ENCODE results near the gene JAZF1. TPM values are rescaled to one million over a fixed set of nuclear protein-coding genes. Genes with fewer than 3 reads are reported as not detected.

JAZF1 gene
- total and polyA plus RNA-seq, 2 donors (not counting 1 experiment from before 2014, with no cell fraction given) = 14.0 to 38.6 TPM

DNA sequence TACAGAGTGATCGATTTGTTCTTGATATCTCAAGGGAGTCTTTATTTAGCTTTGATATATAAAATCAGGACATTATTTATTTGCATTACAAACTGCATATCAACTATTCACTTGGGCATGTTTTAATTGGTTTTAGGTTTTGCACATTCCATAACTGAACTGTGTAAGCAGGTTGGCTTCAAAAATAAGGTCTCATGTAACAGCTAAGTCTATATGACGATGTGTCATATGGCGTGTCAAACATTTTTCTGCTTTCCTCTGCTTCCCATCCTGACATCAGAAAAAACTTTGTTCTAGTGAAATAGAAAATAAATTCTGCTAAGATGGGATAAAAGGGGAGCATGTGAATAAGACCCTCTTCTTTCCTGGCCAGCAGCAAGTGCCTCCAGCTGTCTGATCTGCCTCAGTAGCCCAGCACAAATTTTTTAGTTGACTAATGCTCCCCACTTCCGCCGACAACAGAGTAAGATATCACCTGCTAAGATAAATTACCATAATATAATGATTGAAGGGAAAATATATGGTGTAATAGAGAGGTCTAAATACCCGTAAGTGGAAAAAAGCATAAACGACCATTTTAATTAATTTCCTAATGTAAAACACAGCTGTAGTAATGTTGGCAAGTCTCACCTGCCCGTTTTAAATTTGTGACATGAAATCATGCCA lies 260.2 kb downstream of the JAZF1 start:
- peaks cover 63% of the 10 kb centered on the region for H4K20me1 ChIP-seq (ENCODE audit: control insufficient read depth, insufficient read depth, low read length, poor library complexity, severe bottlenecking)
- no peaks in the 10 kb centered on the region for H3K9me3 ChIP-seq (ENCODE audit: control extremely low read depth in 1 of 3, control insufficient read depth in 2 of 3, insufficient read depth in 1 of 3, low read length in 2 of 3)
- Mint-ChIP-seq H3K9me3 (ENCODE audit: insufficient read depth) (no peaks in the 10 kb centered on the region), H3K4me3 (no peak overlapping the region), H3K4me1 (peaks cover 59% of the 10 kb centered on the region), H3K27ac (no peak overlapping the region), H3K27me3 (no peaks in the 10 kb centered on the region)
- no peak overlapping the region for H2AFZ ChIP-seq (ENCODE audit: insufficient read depth, low read depth, low read length, poor library complexity, severe bottlenecking)
- ChIA-PET CTCF (interaction anchor here (0.6 to 7.0 kb wide), 34 partner anchors 8 to 1238 kb away, joined by 3 to 51 read pairs (median 4); partner anchors contain the start of gene HIBADH), POLR2A (no interaction called here)
- no peaks in the 10 kb centered on the region for H3K27me3 ChIP-seq (replicated peaks in 1 of 4; ENCODE audit: control extremely low read depth in 1 of 4, control insufficient read depth in 3 of 4, insufficient read depth in 4 of 4, low read length in 3 of 4)
- no peak for TF ChIP-seq EZH2 (IDR thresholded peaks at IDR 0.05; ENCODE audit: borderline replicate concordance, insufficient read depth, low read depth, low read length, poor library complexity, severe bottlenecking)
- TF ChIP-seq, protein P1, sequence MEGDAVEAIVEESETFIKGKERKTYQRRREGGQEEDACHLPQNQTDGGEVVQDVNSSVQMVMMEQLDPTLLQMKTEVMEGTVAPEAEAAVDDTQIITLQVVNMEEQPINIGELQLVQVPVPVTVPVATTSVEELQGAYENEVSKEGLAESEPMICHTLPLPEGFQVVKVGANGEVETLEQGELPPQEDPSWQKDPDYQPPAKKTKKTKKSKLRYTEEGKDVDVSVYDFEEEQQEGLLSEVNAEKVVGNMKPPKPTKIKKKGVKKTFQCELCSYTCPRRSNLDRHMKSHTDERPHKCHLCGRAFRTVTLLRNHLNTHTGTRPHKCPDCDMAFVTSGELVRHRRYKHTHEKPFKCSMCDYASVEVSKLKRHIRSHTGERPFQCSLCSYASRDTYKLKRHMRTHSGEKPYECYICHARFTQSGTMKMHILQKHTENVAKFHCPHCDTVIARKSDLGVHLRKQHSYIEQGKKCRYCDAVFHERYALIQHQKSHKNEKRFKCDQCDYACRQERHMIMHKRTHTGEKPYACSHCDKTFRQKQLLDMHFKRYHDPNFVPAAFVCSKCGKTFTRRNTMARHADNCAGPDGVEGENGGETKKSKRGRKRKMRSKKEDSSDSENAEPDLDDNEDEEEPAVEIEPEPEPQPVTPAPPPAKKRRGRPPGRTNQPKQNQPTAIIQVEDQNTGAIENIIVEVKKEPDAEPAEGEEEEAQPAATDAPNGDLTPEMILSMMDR (IDR thresholded peaks at IDR 0.05) = no peak
- H3K36me3 ChIP-seq (replicated peaks in 1 of 2; ENCODE audit: control extremely low read depth in 1 of 2, control insufficient read depth in 1 of 2, extremely low read depth in 1 of 2, insufficient read depth in 2 of 2, low read length in 1 of 2) = no peaks in the 10 kb centered on the region
- H3K4me1 ChIP-seq (ENCODE audit: control insufficient read depth in 2 of 2, insufficient read depth in 2 of 2, low read length in 2 of 2) = peaks cover 28 to 30% of the 10 kb centered on the region in 2 donors
- H3K27ac ChIP-seq (ENCODE audit: low read length in 2 of 2) = no peak overlapping the region
- H3K79me2 ChIP-seq (ENCODE audit: control insufficient read depth, insufficient read depth, low read length) = peaks cover 53% of the 10 kb centered on the region
- WGBS (ENCODE audit: insufficient coverage) = no CpG with 5 or more reads among the region's 8 CpGs
- H3K9ac ChIP-seq (ENCODE audit: low read length) = no peak overlapping the region
- DNase-seq (no peak), ATAC-seq (ENCODE audit: low read depth) (no peak)
- intact Hi-C loops (cut with micrococcal nuclease) = loop anchor here (2.0 to 10.0 kb wide), 5 partner anchors 68 to 770 kb away; partner anchors contain the start of gene HIBADH
- no peak overlapping the region for H3K4me3 ChIP-seq (ENCODE audit: control extremely low read depth in 1 of 5, extremely low read depth in 1 of 5, insufficient read depth in 1 of 5, low read depth in 2 of 5, low read length in 4 of 5)
- no peak overlapping the region for H3K4me2 ChIP-seq (replicated peaks; ENCODE audit: low read depth, low read length, poor library complexity, severe bottlenecking)

- peaks cover 65% of the 10 kb centered on the region for H3K79me2 ChIP-seq (ENCODE audit: control insufficient read depth, insufficient read depth, low read length)
- no peaks in the 10 kb centered on the region for H3K36me3 ChIP-seq (replicated peaks in 1 of 2; ENCODE audit: control extremely low read depth in 1 of 2, control insufficient read depth in 1 of 2, extremely low read depth in 1 of 2, insufficient read depth in 2 of 2, low read length in 1 of 2)
- ChIA-PET CTCF (interaction anchor here (1.0 to 7.0 kb wide), 6 partner anchors 10 to 723 kb away, joined by 3 to 51 read pairs (median 5); no protein-coding TSS in a partner anchor), POLR2A (no interaction called here)
- no peak overlapping the region for H3K27ac ChIP-seq (ENCODE audit: low read length in 2 of 2)
- intact Hi-C loops (cut with micrococcal nuclease) = no loop called here
- peaks cover 70% of the 10 kb centered on the region for H4K20me1 ChIP-seq (ENCODE audit: control insufficient read depth, insufficient read depth, low read length, poor library complexity, severe bottlenecking)
- H3K9ac ChIP-seq (ENCODE audit: low read length) = no peak overlapping the region
- H3K4me1 ChIP-seq (ENCODE audit: control insufficient read depth in 2 of 2, insufficient read depth in 2 of 2, low read length in 2 of 2) = peaks cover 24% of the 10 kb centered on the region in 2 donors
- no peak overlapping the region for H3K27ac Mint-ChIP-seq
- DNase-seq (no peak), ATAC-seq (ENCODE audit: low read depth) (no peak)
- peaks cover 42% of the 10 kb centered on the region for H3K4me1 Mint-ChIP-seq
- H2AFZ ChIP-seq (ENCODE audit: insufficient read depth, low read depth, low read length, poor library complexity, severe bottlenecking) = no peak overlapping the region
- no peaks in the 10 kb centered on the region for H3K9me3 Mint-ChIP-seq (ENCODE audit: insufficient read depth)
- H3K4me3 ChIP-seq (ENCODE audit: control extremely low read depth in 1 of 5, extremely low read depth in 1 of 5, insufficient read depth in 1 of 5, low read depth in 2 of 5, low read length in 4 of 5) = no peak overlapping the region
- TF ChIP-seq, protein P1 (IDR thresholded peaks at IDR 0.05) = no peak
- no peak for TF ChIP-seq EZH2 (IDR thresholded peaks at IDR 0.05; ENCODE audit: borderline replicate concordance, insufficient read depth, low read depth, low read length, poor library complexity, severe bottlenecking)
- no peaks in the 10 kb centered on the region for H3K27me3 Mint-ChIP-seq
- no peak overlapping the region for H3K4me3 Mint-ChIP-seq
- 60% methylated on average over 1 of the region's 1 CpG for WGBS (ENCODE audit: insufficient coverage)
- H3K4me2 ChIP-seq (replicated peaks; ENCODE audit: low read depth, low read length, poor library complexity, severe bottlenecking) = no peak overlapping the region
- no peaks in the 10 kb centered on the region for H3K27me3 ChIP-seq (replicated peaks in 1 of 4; ENCODE audit: control extremely low read depth in 1 of 4, control insufficient read depth in 3 of 4, insufficient read depth in 4 of 4, low read length in 3 of 4)
- H3K9me3 ChIP-seq (ENCODE audit: control extremely low read depth in 1 of 3, control insufficient read depth in 2 of 3, insufficient read depth in 1 of 3, low read length in 2 of 3) = no peaks in the 10 kb centered on the region
Observed at GRCh38 chr7:27918503-27918902, 262.1 kb downstream of the JAZF1 start.

All from B cell (primary cell).